ENCODE results near the gene GBGT1.

The GBGT1 gene

GRCh38 chr9:133161547-133161950 is 2.2 kb downstream of the GBGT1 start:
- no peak for TF ChIP-seq Cebpa-rat (IDR thresholded peaks at IDR 0.05)

GRCh38 chr9:133160742-133161546 is 2.8 kb downstream of the GBGT1 start:
- peaks cover 48 to 61% (median 51%) of the 10 kb centered on the region in 10 experiments for H3K4me1 ChIP-seq
- H3K4me2 ChIP-seq, result peak overlapping the region; percentile 67 to 100 (median 80)
- peak overlapping the region in 5 of 11 experiments; percentile 19 to 59 (median 36); a peak in 5 of 22 replicates for H3K9ac ChIP-seq
- peaks cover 36 to 59% (median 54%) of the 10 kb centered on the region in 11 experiments for H3K36me3 ChIP-seq
- no peaks in the 10 kb centered on the region for H3K9me3 ChIP-seq (replicated peaks in 1 of 11)
- no peak overlapping the region for H3K27ac ChIP-seq
- no peaks in the 10 kb centered on the region for H3K27me3 ChIP-seq
- peak overlapping the region; percentile 3 to 92 (median 34); a peak in 10 of 20 replicates for H3K4me3 ChIP-seq
- no peak for TF ChIP-seq Cebpa-rat (IDR thresholded peaks at IDR 0.05)
- peaks cover 33 to 77% (median 73%) of the 10 kb centered on the region in 11 experiments; a peak in 21 of 22 replicates for H4K20me1 ChIP-seq

More at GRCh38 chr9:133161547-133161950, 2.2 kb downstream of the GBGT1 start:
- H3K36me3 ChIP-seq, result peaks cover 34 to 53% (median 50%) of the 10 kb centered on the region in 11 experiments
- peak overlapping the region in 8 of 11 experiments; percentile 19 to 92 (median 45); a peak in 9 of 22 replicates for H3K9ac ChIP-seq
- H3K27ac ChIP-seq, result no peak overlapping the region; a peak in 1 of 22 replicates
- peaks cover 33 to 71% (median 67%) of the 10 kb centered on the region in 11 experiments; a peak in 21 of 22 replicates for H4K20me1 ChIP-seq
- no peaks in the 10 kb centered on the region for H3K9me3 ChIP-seq (replicated peaks in 1 of 11)
- no peaks in the 10 kb centered on the region for H3K27me3 ChIP-seq
- H3K4me3 ChIP-seq, result peak overlapping the region; percentile 3 to 92 (median 34); a peak in 13 of 20 replicates
- H3K4me2 ChIP-seq, result peak overlapping the region; percentile 67 to 100 (median 80)
- H3K4me1 ChIP-seq, result peaks cover 42 to 55% (median 49%) of the 10 kb centered on the region in 10 experiments

DNA sequence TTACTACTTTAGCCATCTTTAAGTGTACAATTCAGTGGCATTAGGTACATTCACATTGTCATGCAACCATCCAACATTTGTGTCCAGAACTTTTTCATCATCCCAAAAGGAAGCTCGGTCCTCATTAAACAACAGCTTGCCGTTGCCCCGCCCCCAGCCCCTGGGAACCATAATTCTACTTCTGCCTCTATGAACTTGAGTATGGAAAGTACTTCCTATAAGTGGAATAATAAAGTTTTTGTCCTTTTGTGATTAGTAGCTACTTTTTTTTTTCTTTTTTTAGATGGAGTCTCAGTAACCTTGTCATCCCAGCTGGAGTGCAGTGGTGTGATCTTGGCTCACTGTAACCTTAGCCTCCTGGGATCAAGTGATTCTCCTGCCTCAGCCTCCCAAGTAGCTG is 5.0 kb downstream of the GBGT1 start:
- H3K27ac ChIP-seq, result no peak overlapping the region
- H3K27me3 ChIP-seq, result no peaks in the 10 kb centered on the region
- no peak for TF ChIP-seq Cebpa-rat (IDR thresholded peaks at IDR 0.05)
- peaks cover 59 to 82% (median 77%) of the 10 kb centered on the region in 11 experiments for H3K36me3 ChIP-seq
- H3K4me2 ChIP-seq, result no peak overlapping the region
- H3K4me3 ChIP-seq, result no peak overlapping the region
- H3K4me1 ChIP-seq, result peaks cover 31 to 51% (median 43%) of the 10 kb centered on the region in 10 experiments
- peaks cover 47 to 99% (median 95%) of the 10 kb centered on the region in 11 experiments; a peak in 21 of 22 replicates for H4K20me1 ChIP-seq
- no peaks in the 10 kb centered on the region for H3K9me3 ChIP-seq (replicated peaks in 1 of 11)
- no peak overlapping the region for H3K9ac ChIP-seq

- Histone ChIP-seq H3K4me2 (no peak overlapping the region), H3K27me3 (no peaks in the 10 kb centered on the region), H3K9me3 (replicated peaks in 1 of 11) (no peaks in the 10 kb centered on the region), H3K9ac (no peak overlapping the region), H3K27ac (no peak overlapping the region), H4K20me1 (peaks cover 18 to 94% (median 75%) of the 10 kb centered on the region in 11 experiments; a peak in 20 of 22 replicates), H3K4me1 (peaks cover 1 to 40% (median 22%) of the 10 kb centered on the region in 10 experiments), H3K4me3 (no peak overlapping the region), H3K36me3 (peaks cover 53 to 74% (median 70%) of the 10 kb centered on the region in 11 experiments)
- no peak for TF ChIP-seq Cebpa-rat (IDR thresholded peaks at IDR 0.05)
Observed at GRCh38 chr9:133155156-133155555, 8.6 kb downstream of the GBGT1 start.

DNA sequence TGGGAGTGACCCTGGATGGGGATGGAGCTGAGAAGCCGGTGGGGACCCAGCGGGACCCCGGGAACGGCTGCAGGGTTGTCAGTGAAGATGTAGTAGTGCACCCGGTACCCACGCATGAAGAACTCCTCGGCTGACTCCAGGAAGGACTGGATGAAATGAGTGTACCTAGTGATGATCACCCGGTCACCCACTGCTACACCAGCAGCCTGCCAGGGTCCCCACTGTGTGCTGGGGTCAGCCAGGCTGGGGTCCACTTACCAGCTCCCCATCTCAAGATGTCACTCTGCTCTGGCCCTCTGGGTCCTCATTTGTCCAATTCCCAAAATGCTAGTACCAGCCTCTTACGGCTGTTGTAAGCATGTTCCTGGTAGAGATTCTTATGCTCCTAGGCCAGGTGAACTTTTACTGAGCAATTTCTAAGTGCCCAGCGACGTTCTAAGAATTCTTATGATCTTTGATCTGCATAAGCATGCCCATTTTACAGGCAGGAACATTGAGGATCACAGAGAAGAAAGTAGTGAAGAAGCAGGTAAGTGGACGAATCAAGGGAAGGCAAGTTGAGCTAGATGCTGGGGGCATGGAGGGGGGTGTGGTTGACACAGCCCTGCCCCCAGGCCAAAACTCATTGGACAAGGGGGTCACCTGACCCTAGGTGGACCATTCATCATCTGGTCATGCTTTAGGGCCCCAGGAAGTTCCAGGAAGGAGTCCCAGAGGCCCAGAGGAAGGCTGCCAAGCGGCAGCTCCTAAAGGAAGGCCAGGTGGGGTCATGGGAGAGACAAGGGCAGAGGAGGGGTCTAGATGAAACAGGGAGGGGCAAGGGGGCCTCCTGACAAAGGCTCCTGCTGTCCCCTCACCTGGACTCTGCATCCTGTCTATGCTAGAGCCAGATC is 9.4 kb downstream of the GBGT1 start:
- Histone ChIP-seq H3K36me3 (peaks cover 45 to 66% (median 62%) of the 10 kb centered on the region in 11 experiments), H3K4me2 (no peak overlapping the region), H3K9ac (no peak overlapping the region), H3K27me3 (no peaks in the 10 kb centered on the region), H3K9me3 (replicated peaks in 1 of 11) (no peaks in the 10 kb centered on the region), H3K4me3 (no peak overlapping the region), H4K20me1 (peaks cover 18 to 87% (median 67%) of the 10 kb centered on the region in 11 experiments; a peak in 19 of 22 replicates), H3K27ac (no peak overlapping the region), H3K4me1 (peaks cover 10 to 47% (median 30%) of the 10 kb centered on the region in 10 experiments)
- TF ChIP-seq Cebpa-rat (IDR thresholded peaks at IDR 0.05), result no peak

DNA sequence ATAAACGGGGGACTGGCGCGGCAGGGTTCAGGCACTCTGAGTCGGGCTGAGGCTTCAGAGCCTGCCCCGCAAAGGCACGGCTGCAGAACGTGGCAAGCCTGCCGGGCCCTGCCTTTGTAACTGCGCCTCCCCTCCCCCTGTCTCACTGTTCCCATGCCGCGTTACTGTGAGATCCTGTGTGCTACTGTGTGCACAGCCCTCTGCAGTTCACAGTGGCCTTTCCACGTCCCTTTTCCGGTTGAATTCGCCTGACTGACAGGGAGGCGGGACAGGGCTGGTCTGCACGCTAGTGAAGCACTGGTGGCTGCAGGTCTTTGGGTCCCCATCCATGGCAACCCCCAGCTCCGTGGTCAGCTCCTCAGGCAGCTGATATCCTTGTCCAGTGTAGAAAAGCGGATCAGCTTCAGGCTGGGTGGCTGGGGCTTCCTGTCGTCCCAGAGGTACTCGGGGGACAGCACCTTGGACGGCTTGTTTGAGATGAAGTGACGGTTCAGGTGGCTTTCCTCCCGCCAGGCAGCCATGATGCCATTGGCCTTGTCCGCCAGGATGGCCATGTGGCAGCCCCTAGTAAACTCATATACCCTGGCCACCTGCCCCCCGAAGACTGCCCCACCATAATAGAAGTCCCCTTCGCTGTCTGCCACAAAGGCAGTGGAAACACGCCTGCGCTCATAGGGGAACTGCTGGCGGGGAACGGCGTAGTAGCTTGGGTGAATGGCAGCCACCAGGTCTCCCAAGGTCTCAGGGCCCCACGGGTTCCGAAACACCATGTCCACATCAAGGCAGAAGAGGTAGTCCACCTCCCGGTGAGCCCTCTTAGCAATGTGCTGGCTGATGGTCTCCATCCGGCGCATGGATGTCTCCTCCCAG is 10.3 kb downstream of the GBGT1 start:
- H3K4me1 ChIP-seq, result peaks cover 10 to 47% (median 28%) of the 10 kb centered on the region in 10 experiments
- peaks cover 14 to 79% (median 58%) of the 10 kb centered on the region in 11 experiments; a peak in 18 of 22 replicates for H4K20me1 ChIP-seq
- H3K9ac ChIP-seq, result no peak overlapping the region
- H3K36me3 ChIP-seq, result peaks cover 36 to 58% (median 54%) of the 10 kb centered on the region in 11 experiments
- H3K4me3 ChIP-seq, result no peak overlapping the region
- H3K9me3 ChIP-seq (replicated peaks in 1 of 11), result no peaks in the 10 kb centered on the region
- no peak overlapping the region for H3K4me2 ChIP-seq
- TF ChIP-seq Cebpa-rat (IDR thresholded peaks at IDR 0.05), result no peak
- H3K27ac ChIP-seq, result no peak overlapping the region
- H3K27me3 ChIP-seq, result no peaks in the 10 kb centered on the region

DNA sequence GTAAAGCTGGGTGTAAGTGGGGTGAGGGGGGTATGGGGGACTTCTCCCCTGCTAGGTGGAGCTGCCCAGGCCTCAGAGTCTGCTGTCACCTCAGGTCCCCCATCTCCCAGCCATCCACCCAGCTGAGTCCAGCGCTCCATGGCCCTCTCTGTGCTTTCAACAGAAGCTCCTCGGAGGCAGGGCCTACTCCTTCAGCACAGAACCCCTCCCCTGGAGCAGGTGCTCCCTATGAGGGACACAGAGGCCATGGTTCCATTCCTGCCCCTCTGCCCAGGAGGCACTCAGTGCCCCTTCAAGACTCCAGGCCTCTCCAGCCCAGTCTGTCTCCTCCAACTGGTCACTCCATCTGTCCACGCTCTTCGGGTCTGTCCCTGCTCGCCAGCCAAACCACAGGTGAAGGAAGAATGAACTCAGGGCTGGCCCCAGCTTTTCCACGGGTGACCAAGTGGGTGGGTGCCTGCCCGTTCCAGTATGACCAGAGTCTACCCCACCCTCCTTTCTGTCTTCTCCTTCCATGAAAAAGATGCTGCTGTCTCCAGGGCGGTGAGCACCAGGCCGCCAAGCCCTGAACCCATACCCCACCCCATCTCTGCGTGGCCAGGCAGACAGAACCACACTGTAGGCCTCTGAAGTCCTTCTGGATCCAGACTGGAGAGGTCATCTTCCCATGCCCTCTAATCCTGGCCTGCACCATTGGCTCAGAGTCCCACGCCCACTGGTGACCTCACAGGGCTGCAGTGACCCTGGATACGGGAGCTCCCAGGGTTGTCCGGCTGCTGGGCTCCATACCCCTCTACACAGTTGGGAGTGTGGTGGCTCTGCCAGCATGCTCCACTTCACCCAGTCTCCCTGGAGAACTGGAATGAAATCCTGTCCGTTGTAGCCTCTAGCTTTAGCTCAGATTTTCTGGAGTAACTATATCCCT is 11.9 kb downstream of the GBGT1 start:
- Histone ChIP-seq H3K27ac (no peak overlapping the region; a peak in 2 of 22 replicates), H3K4me2 (no peak overlapping the region), H3K4me3 (no peak overlapping the region), H3K36me3 (peaks cover 31 to 42% (median 38%) of the 10 kb centered on the region in 11 experiments), H3K4me1 (peaks cover 22 to 58% (median 38%) of the 10 kb centered on the region in 10 experiments), H4K20me1 (peaks cover 28 to 79% (median 55%) of the 10 kb centered on the region in 11 experiments; a peak in 21 of 22 replicates), H3K9ac (peak overlapping the region in 1 of 11 experiments; percentile 8; a peak in 2 of 22 replicates), H3K27me3 (no peaks in the 10 kb centered on the region), H3K9me3 (replicated peaks in 1 of 11) (no peaks in the 10 kb centered on the region)
- no peak for TF ChIP-seq Cebpa-rat (IDR thresholded peaks at IDR 0.05)

All from BLaER1 treated with 17β-estradiol and CSF1 and Interleukin-3, amounts not matched to agents 10 nM and 100 nM (cell line).